ENCODE measurements around the gene TPCN1. TPM values are rescaled to one million over a fixed set of nuclear protein-coding genes. Genes with fewer than 3 reads are reported as not detected.

Gene TPCN1
- total and polyA plus RNA-seq, 2 experiments from 2014 or later: 13.4 to 24.2 TPM

- no peak for DNase-seq (ENCODE audit: low read depth in 1 of 2, low spot score in 1 of 2)
- Histone ChIP-seq H3K27me3 (no peaks in the 10 kb centered on the region), H3K4me3 (no peak overlapping the region), H3K36me3 (no peaks in the 10 kb centered on the region), H3K9me3 (ENCODE audit: low read depth) (no peaks in the 10 kb centered on the region), H3K4me1 (ENCODE audit: low read depth) (no peaks in the 10 kb centered on the region), H3K27ac (no peak overlapping the region)
- TF ChIP-seq, protein P1, sequence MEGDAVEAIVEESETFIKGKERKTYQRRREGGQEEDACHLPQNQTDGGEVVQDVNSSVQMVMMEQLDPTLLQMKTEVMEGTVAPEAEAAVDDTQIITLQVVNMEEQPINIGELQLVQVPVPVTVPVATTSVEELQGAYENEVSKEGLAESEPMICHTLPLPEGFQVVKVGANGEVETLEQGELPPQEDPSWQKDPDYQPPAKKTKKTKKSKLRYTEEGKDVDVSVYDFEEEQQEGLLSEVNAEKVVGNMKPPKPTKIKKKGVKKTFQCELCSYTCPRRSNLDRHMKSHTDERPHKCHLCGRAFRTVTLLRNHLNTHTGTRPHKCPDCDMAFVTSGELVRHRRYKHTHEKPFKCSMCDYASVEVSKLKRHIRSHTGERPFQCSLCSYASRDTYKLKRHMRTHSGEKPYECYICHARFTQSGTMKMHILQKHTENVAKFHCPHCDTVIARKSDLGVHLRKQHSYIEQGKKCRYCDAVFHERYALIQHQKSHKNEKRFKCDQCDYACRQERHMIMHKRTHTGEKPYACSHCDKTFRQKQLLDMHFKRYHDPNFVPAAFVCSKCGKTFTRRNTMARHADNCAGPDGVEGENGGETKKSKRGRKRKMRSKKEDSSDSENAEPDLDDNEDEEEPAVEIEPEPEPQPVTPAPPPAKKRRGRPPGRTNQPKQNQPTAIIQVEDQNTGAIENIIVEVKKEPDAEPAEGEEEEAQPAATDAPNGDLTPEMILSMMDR (IDR thresholded peaks at IDR 0.05; ENCODE audit: low read depth, low read length): peak; percentile 24
Measured at GRCh38 chr12:113326775-113327395, 105.6 kb downstream of the TPCN1 start.

GRCh38 chr12:113328368-113328889 is 107.2 kb downstream of the TPCN1 start:
- TF ChIP-seq, protein P1 (IDR thresholded peaks at IDR 0.05; ENCODE audit: low read depth, low read length): no peak
- H3K27ac ChIP-seq: no peak overlapping the region
- no peaks in the 10 kb centered on the region for H3K4me1 ChIP-seq (ENCODE audit: low read depth)
- no peak overlapping the region for H3K4me3 ChIP-seq
- H3K9me3 ChIP-seq (ENCODE audit: low read depth): no peaks in the 10 kb centered on the region
- DNase-seq (ENCODE audit: low read depth in 1 of 2, low spot score in 1 of 2): peak in 1 of 2 donors; percentile 18
- no peaks in the 10 kb centered on the region for H3K27me3 ChIP-seq
- no peaks in the 10 kb centered on the region for H3K36me3 ChIP-seq

DNA sequence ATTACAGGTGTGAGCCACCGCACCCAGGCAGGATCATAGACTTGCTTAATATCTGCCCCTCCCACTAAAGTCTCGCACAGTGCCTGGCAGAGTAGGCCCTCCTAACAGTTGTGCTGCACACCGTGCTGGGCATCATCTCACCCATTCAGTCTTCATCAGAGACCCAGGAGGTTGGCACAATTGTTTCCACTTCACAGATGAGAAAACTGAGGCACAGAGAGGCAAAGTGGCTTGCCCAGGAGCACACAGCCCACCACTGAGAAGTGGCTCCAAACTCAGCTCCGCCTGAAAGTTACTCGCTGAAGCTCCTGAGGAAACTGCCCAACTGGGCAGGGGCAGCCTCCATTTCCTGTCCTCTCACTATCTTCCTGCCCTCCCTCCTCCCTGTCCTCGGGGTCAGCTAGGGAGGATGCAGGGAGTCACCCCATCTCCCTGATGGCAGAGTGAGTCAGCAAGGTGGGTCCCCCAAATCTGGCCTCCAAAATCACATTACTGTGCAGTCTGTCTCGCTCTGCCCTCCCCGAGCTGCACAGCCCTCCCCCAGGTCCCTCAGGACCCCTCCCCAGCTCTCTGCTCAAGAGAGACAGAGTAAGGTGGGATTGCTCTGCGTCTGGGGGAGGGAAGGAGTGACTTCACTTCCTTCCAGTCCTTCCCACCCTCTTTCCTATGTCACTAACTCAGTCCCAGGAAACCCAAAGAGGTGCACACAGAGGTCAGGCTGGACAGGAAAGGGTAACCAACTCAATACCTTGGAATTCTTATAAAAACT is 107.9 kb downstream of the TPCN1 start:
- Histone ChIP-seq H3K9me3 (ENCODE audit: low read depth) (no peaks in the 10 kb centered on the region), H3K27me3 (peaks cover 6% of the 10 kb centered on the region), H3K4me1 (ENCODE audit: low read depth) (no peaks in the 10 kb centered on the region), H3K27ac (no peak overlapping the region), H3K36me3 (no peaks in the 10 kb centered on the region), H3K4me3 (no peak overlapping the region)
- DNase-seq (ENCODE audit: low read depth in 1 of 2, low spot score in 1 of 2): no peak
- TF ChIP-seq, protein P1 (IDR thresholded peaks at IDR 0.05; ENCODE audit: low read depth, low read length): no peak

DNA sequence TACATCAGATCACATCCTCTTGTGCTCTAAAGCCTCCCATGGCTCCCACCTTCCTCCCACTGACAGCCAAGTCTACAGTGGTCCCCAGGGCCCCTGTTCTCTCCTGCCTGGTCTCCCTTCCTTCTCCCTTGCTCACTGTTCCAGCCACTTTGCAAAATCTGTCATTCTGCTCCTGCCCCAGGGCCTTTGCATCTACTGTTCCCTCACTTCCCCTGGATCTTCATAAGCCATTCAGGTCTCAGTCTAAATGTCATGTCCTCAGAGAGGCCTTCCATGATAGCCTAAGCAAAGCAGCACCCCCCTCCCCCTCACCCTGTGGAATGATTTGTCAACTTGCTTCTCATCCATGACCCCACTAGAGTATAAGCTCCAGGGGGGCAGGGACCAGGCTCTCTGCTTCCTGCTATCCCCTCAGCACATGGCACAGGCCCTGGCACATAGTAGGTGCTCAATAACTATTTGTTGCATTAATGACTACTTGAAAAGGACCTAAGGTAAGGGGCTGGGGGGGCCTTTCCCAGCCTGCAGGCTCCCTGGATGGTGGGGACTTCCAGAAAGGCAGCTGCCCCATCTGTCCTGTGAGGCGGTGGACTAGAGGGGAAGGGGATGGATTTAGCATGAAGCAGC is 108.6 kb downstream of the TPCN1 start:
- peaks cover 11% of the 10 kb centered on the region for H3K27me3 ChIP-seq
- H3K36me3 ChIP-seq: no peaks in the 10 kb centered on the region
- no peaks in the 10 kb centered on the region for H3K9me3 ChIP-seq (ENCODE audit: low read depth)
- no peak overlapping the region for H3K4me3 ChIP-seq
- no peak overlapping the region for H3K27ac ChIP-seq
- TF ChIP-seq, protein P1 (IDR thresholded peaks at IDR 0.05; ENCODE audit: low read depth, low read length): no peak
- DNase-seq (ENCODE audit: low read depth in 1 of 2, low spot score in 1 of 2): no peak
- no peaks in the 10 kb centered on the region for H3K4me1 ChIP-seq (ENCODE audit: low read depth)

DNA sequence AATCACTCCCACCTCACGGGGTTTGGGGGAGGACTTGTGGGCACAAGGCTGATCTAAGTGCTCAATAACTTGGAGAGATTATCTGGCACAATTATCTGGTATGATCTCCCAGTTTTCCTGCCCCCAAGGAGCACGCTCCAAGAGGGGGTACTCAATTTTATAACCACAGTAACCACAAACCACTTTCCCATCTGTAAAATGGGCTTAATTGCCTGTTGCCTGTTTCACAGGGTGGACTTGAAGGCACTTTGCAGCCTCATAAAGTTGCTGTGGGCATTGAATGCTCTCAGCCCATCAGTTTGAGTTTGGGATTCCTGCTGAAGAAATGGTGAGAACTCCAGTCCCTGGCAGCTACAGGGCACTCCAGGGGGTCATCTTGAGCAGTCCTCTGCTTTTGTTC is 109.2 kb downstream of the TPCN1 start:
- peaks cover 11% of the 10 kb centered on the region for H3K27me3 ChIP-seq
- no peak overlapping the region for H3K4me3 ChIP-seq
- H3K27ac ChIP-seq: no peak overlapping the region
- no peaks in the 10 kb centered on the region for H3K36me3 ChIP-seq
- no peaks in the 10 kb centered on the region for H3K9me3 ChIP-seq (ENCODE audit: low read depth)
- DNase-seq (ENCODE audit: low read depth in 1 of 2, low spot score in 1 of 2): no peak
- H3K4me1 ChIP-seq (ENCODE audit: low read depth): no peaks in the 10 kb centered on the region
- TF ChIP-seq, protein P1 (IDR thresholded peaks at IDR 0.05; ENCODE audit: low read depth, low read length): no peak

All from cardiac muscle cell (in vitro differentiated cells and primary cell).